HepG2 (cell line): ENCODE measurements around the gene NDE1. TPM values are rescaled to one million over a fixed set of nuclear protein-coding genes. Genes with fewer than 3 reads are reported as not detected.

ENCODE experiments used
- ARHGAP35 ChIP-seq: sonication (generic); formaldehyde crosslinking; IDR thresholded peaks from 2 replicates; pipeline ENCODE4 v1.9.0; 2022; ENCODE audit warnings: mild to moderate bottlenecking, inconsistent platforms, moderate library complexity, missing genetic modification reagents, borderline replicate concordance
- ARNTL ChIP-seq: sonication (generic); formaldehyde crosslinking; IDR thresholded peaks from 2 replicates; pipeline ENCODE4 v1.4.0; 2020; ENCODE audit warnings: mild to moderate bottlenecking, missing genetic modification reagents
- DNMT1 ChIP-seq: sonication (generic); formaldehyde crosslinking; IDR thresholded peaks from 2 replicates; pipeline ENCODE4 v1.5.1; 2020; ENCODE audit warnings: mild to moderate bottlenecking, missing genetic modification reagents
- IRF1 ChIP-seq: sonication (generic); formaldehyde crosslinking; IDR thresholded peaks from 2 replicates; pipeline ENCODE4 v1.4.0; 2020; ENCODE audit warnings: low read depth, mild to moderate bottlenecking, missing genetic modification reagents
- KLF15 ChIP-seq: sonication (generic); formaldehyde crosslinking; IDR thresholded peaks from 2 replicates; pipeline ENCODE4 v1.8.1; 2023; ENCODE audit warnings: borderline replicate concordance, mild to moderate bottlenecking, inconsistent platforms, missing genetic modification reagents, mixed read lengths
- MTF1 ChIP-seq: sonication (generic); formaldehyde crosslinking; IDR thresholded peaks from 2 replicates; pipeline ENCODE4 v1.5.0; 2020; ENCODE audit warnings: missing genetic modification reagents
- PRPF4 ChIP-seq: fragments of 200-400 bp; formaldehyde crosslinking; IDR thresholded peaks from 2 replicates; pipeline ENCODE4 v1.6.1; 2016; ENCODE audit warnings: low read length, low read depth; ENCODE audit not compliant: poor library complexity, severe bottlenecking
- RBFOX2 ChIP-seq: fragments of 200-400 bp; formaldehyde crosslinking; IDR thresholded peaks from 2 replicates; pipeline ENCODE4 v1.6.1; 2017; ENCODE audit warnings: low read depth, mild to moderate bottlenecking, low read length
- SOX6 ChIP-seq, 2 experiments: fragments of 450-650 bp in 1 of 2; sonication (generic) in 1 of 2; formaldehyde crosslinking in 1 of 2; IDR thresholded peaks; 2 replicates each; pipeline versions ENCODE4 v1.4.0 to v1.6.1; 2017 to 2020; ENCODE audit warnings: antibody characterized with exemption in 1 of 2, mild to moderate bottlenecking in 1 of 2, missing genetic modification reagents in 1 of 2
- TOPORS ChIP-seq: sonication (generic); formaldehyde crosslinking; IDR thresholded peaks from 2 replicates; pipeline ENCODE4 v1.8.0; 2023; ENCODE audit warnings: mild to moderate bottlenecking, missing genetic modification reagents
- UBTF ChIP-seq: sonication (generic); formaldehyde crosslinking; IDR thresholded peaks from 2 replicates; pipeline ENCODE4 v1.4.0; 2020; ENCODE audit warnings: mild to moderate bottlenecking, missing genetic modification reagents
- ZFP90 ChIP-seq: sonication (generic); formaldehyde crosslinking; IDR thresholded peaks from 2 replicates; pipeline ENCODE4 v1.8.0; 2022; ENCODE audit warnings: missing genetic modification reagents, mild to moderate bottlenecking, inconsistent platforms, borderline replicate concordance
- ZIK1 ChIP-seq: sonication (generic); formaldehyde crosslinking; IDR thresholded peaks from 2 replicates; pipeline ENCODE4 v1.5.0; 2020; ENCODE audit warnings: mild to moderate bottlenecking, low read depth, missing genetic modification reagents, borderline replicate concordance
- ZNF24 ChIP-seq: fragments of 450-650 bp; IDR thresholded peaks from 2 replicates; pipeline ENCODE4 v1.6.1; 2017; ENCODE audit warnings: antibody characterized with exemption, mild to moderate bottlenecking
- polyA plus RNA-seq, 8 experiments: library from polyadenylated mRNA; depleted of rRNA in 3 of 8; stranded (reverse) in 7 of 8; unstranded in 1 of 8; fragments of >200 nt; fragmentation: Illumina TruSeq in 4 of 8; extraction: Trizol in 4 of 8; gene quantifications; 2 replicates each; pipeline versions ENCODE4 v1.2.1 to v1.2.3, GENCODE V29; 2011 to 2016; ENCODE audit warnings: low read depth in 4 of 8, missing spikeins in 1 of 8, mixed read lengths in 1 of 8; ENCODE audit not compliant: insufficient read depth in 1 of 8
- total RNA-seq, 5 experiments: library from RNA; depleted of rRNA; stranded (reverse); fragments of >200 nt; fragmentation: Illumina TruSeq; extraction: Trizol; gene quantifications; 2 replicates each; pipeline ENCODE4 v1.2.3, GENCODE V29; 2016; ENCODE audit warnings: low read depth in 1 of 5
- TF ChIP-seq, protein P1 (sequence below): sonication (generic); formaldehyde crosslinking; IDR thresholded peaks from 2 replicates; pipeline ENCODE4 v1.5.0; 2020; ENCODE audit warnings: mild to moderate bottlenecking, missing genetic modification reagents, borderline replicate concordance
- TF ChIP-seq, protein P2 (sequence below): sonication (generic); formaldehyde crosslinking; IDR thresholded peaks from 2 replicates; pipeline ENCODE4 v1.4.0; 2020; ENCODE audit warnings: mild to moderate bottlenecking, missing genetic modification reagents

Gene NDE1
- total and polyA plus RNA-seq, 2 of the 13 experiments (the other 11 are each of a cell fraction or from before 2014, with no cell fraction given), result 40.9 to 72.5 TPM

- TF ChIP-seq, protein P1, sequence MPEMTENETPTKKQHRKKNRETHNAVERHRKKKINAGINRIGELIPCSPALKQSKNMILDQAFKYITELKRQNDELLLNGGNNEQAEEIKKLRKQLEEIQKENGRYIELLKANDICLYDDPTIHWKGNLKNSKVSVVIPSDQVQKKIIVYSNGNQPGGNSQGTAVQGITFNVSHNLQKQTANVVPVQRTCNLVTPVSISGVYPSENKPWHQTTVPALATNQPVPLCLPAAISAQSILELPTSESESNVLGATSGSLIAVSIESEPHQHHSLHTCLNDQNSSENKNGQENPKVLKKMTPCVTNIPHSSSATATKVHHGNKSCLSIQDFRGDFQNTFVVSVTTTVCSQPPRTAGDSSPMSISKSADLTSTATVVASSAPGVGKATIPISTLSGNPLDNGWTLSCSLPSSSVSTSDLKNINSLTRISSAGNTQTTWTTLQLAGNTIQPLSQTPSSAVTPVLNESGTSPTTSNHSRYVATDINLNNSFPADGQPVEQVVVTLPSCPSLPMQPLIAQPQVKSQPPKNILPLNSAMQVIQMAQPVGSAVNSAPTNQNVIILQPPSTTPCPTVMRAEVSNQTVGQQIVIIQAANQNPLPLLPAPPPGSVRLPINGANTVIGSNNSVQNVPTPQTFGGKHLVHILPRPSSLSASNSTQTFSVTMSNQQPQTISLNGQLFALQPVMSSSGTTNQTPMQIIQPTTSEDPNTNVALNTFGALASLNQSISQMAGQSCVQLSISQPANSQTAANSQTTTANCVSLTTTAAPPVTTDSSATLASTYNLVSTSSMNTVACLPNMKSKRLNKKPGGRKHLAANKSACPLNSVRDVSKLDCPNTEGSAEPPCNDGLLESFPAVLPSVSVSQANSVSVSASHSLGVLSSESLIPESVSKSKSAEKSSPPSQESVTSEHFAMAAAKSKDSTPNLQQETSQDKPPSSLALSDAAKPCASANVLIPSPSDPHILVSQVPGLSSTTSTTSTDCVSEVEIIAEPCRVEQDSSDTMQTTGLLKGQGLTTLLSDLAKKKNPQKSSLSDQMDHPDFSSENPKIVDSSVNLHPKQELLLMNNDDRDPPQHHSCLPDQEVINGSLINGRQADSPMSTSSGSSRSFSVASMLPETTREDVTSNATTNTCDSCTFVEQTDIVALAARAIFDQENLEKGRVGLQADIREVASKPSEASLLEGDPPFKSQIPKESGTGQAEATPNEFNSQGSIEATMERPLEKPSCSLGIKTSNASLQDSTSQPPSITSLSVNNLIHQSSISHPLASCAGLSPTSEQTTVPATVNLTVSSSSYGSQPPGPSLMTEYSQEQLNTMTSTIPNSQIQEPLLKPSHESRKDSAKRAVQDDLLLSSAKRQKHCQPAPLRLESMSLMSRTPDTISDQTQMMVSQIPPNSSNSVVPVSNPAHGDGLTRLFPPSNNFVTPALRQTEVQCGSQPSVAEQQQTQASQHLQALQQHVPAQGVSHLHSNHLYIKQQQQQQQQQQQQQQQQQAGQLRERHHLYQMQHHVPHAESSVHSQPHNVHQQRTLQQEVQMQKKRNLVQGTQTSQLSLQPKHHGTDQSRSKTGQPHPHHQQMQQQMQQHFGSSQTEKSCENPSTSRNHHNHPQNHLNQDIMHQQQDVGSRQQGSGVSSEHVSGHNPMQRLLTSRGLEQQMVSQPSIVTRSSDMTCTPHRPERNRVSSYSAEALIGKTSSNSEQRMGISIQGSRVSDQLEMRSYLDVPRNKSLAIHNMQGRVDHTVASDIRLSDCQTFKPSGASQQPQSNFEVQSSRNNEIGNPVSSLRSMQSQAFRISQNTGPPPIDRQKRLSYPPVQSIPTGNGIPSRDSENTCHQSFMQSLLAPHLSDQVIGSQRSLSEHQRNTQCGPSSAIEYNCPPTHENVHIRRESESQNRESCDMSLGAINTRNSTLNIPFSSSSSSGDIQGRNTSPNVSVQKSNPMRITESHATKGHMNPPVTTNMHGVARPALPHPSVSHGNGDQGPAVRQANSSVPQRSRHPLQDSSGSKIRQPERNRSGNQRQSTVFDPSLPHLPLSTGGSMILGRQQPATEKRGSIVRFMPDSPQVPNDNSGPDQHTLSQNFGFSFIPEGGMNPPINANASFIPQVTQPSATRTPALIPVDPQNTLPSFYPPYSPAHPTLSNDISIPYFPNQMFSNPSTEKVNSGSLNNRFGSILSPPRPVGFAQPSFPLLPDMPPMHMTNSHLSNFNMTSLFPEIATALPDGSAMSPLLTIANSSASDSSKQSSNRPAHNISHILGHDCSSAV, result no peak
- TF ChIP-seq MTF1 (CRISPR knock-in tag), result no peak
- no peak for TF ChIP-seq TOPORS
- TF ChIP-seq ZFP90 (CRISPR knock-in tag), result no peak
- TF ChIP-seq ARHGAP35 (CRISPR knock-in tag), result no peak
- TF ChIP-seq IRF1 (CRISPR knock-in tag), result no peak
- TF ChIP-seq SOX6 (IDR thresholded peaks at IDR 0.05), result no peak
- peak; percentile 93 for TF ChIP-seq SOX6 (CRISPR knock-in tag; IDR thresholded peaks at IDR 0.05)
- TF ChIP-seq KLF15 (CRISPR knock-in tag), result no peak
- TF ChIP-seq, protein P2, sequence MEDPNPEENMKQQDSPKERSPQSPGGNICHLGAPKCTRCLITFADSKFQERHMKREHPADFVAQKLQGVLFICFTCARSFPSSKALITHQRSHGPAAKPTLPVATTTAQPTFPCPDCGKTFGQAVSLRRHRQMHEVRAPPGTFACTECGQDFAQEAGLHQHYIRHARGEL (CRISPR knock-in tag), result no peak
- TF ChIP-seq ZIK1 (CRISPR knock-in tag), result no peak
- TF ChIP-seq ARNTL (CRISPR knock-in tag), result 0 out of 2 replicates have a peak, but pooled peaks have one; percentile 39
- no peak for TF ChIP-seq UBTF (CRISPR knock-in tag)
- TF ChIP-seq PRPF4, result no peak
- peak; percentile 54; the same call in 1 of the 2 replicates for TF ChIP-seq ZNF24
- no peak for TF ChIP-seq DNMT1
- no peak for TF ChIP-seq RBFOX2
Measured at GRCh38 chr16:15608398-15609285, 41.4 kb upstream of the NDE1 start (continued).
